Neural progenitor cell (in vitro differentiated cells): ENCODE data around the gene SCP2. TPM values are rescaled to one million over a fixed set of nuclear protein-coding genes. Genes with fewer than 3 reads are reported as not detected.

ENCODE experiments used
- DNase-seq: peaks from one replicate; pipeline ENCODE4 v3.0.0-alpha.2; 2016; ENCODE audit warnings: low spot score
- H2AFZ ChIP-seq: fragments of 200-600 bp; sonication (generic); replicated peaks from 2 replicates; pipeline ENCODE4 v1.6.1; 2016; ENCODE audit warnings: antibody characterized with exemption
- H3F3A ChIP-seq: fragments of 200-600 bp; sonication (generic); 2 replicates; pipeline ENCODE4 v1.6.1; 2016; ENCODE audit warnings: antibody characterized with exemption, low read depth
- H3K27ac ChIP-seq: fragments of 200-600 bp; sonication (generic); 2 replicates; pipeline ENCODE4 v1.5.1; 2016; ENCODE audit warnings: mild to moderate bottlenecking
- H3K27me3 ChIP-seq: fragments of 200-600 bp; sonication (generic); 2 replicates; pipeline ENCODE4 v1.6.1; 2016; ENCODE audit warnings: mild to moderate bottlenecking, moderate library complexity
- H3K36me3 ChIP-seq: fragments of 200-600 bp; sonication (generic); 2 replicates; pipeline ENCODE4 v1.5.1; 2016
- H3K4me1 ChIP-seq: fragments of 200-600 bp; sonication (generic); 2 replicates; pipeline ENCODE4 v1.6.1; 2016; ENCODE audit warnings: mixed run types
- H3K4me2 ChIP-seq: fragments of 200-600 bp; sonication (generic); 2 replicates; pipeline ENCODE4 v1.6.1; 2016
- H3K4me3 ChIP-seq: fragments of 200-600 bp; sonication (generic); 2 replicates; pipeline ENCODE4 v1.5.1; 2016
- H3K79me2 ChIP-seq: fragments of 200-600 bp; sonication (generic); 2 replicates; pipeline ENCODE4 v1.6.1; 2016; ENCODE audit warnings: low read depth
- H3K9ac ChIP-seq: fragments of 200-600 bp; sonication (generic); 2 replicates; pipeline ENCODE4 v1.6.1; 2016
- H3K9me3 ChIP-seq: fragments of 200-600 bp; sonication (generic); 2 replicates; pipeline ENCODE4 v1.5.1; 2016; ENCODE audit warnings: low read depth
- H4K20me1 ChIP-seq: fragments of 200-600 bp; sonication (generic); 2 replicates; pipeline ENCODE4 v1.6.1; 2016; ENCODE audit warnings: low read depth
- H3K27ac Mint-ChIP-seq: 3 replicates; pipeline ENCODE4 v1.8.0; 2021; ENCODE audit warnings: mixed read lengths
- H3K27me3 Mint-ChIP-seq: 2 replicates; pipeline ENCODE4 v1.8.0; 2022; ENCODE audit warnings: low read depth, mild to moderate bottlenecking, inconsistent platforms, moderate library complexity, mixed read lengths; ENCODE audit not compliant: insufficient read depth
- H3K36me3 Mint-ChIP-seq: 3 replicates; pipeline ENCODE4 v1.8.0; 2021; ENCODE audit warnings: mixed read lengths
- H3K4me1 Mint-ChIP-seq: 3 replicates; pipeline ENCODE4 v1.8.0; 2021; ENCODE audit warnings: mixed read lengths
- H3K4me3 Mint-ChIP-seq: 3 replicates; pipeline ENCODE4 v1.8.0; 2021; ENCODE audit warnings: mild to moderate bottlenecking, moderate library complexity, mixed read lengths
- H3K9me3 Mint-ChIP-seq: 3 replicates; pipeline ENCODE4 v1.8.0; 2020; ENCODE audit warnings: mixed read lengths
- EZH2 ChIP-seq: fragments of 200-600 bp; sonication (generic); IDR thresholded peaks from 2 replicates; pipeline ENCODE4 v1.6.1; 2017; ENCODE audit warnings: antibody characterized with exemption, mild to moderate bottlenecking, moderate library complexity
- EZH2phosphoT487 ChIP-seq: fragments of 200-600 bp; sonication (generic); IDR thresholded peaks from 2 replicates; pipeline ENCODE4 v1.6.1; 2017; ENCODE audit warnings: antibody characterized with exemption
- total RNA-seq: library from RNA; depleted of rRNA; stranded (reverse); fragments of >200 nt; gene quantifications from 2 replicates; pipeline ENCODE4 v1.2.3, GENCODE V29; 2015; ENCODE audit warnings: low replicate concordance
- TF ChIP-seq, protein P1 (sequence below): fragments of 200-600 bp; sonication (generic); IDR thresholded peaks from 2 replicates; pipeline ENCODE4 v1.5.1; 2017; ENCODE audit warnings: antibody characterized with exemption, mild to moderate bottlenecking

Gene SCP2
- total RNA-seq, 1 donor from 2014 or later: 101 TPM

DNA sequence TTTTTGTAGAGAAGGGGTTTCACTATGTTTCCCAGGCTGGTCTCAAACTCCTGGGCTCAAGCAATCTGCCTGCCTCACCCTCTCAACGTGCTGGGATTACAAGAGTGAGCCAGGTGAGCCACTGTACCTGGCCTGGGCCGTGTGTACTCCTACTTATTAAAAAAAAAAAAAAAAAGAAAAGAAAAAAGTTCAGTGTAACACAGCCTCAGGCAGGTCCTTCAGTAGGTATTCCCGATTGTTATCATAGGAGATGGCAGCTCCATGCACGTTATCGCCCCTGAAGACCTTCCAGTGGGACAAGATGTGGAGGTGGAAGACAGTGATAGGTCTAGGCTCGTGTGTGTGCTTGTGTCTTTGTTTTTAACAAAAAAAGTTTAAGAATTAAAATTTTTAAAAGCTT lies 8.9 kb upstream of the SCP2 start:
- Mint-ChIP-seq H3K9me3 (peaks cover 16% of the 10 kb centered on the region), H3K36me3 (no peaks in the 10 kb centered on the region), H3K27ac (no peak overlapping the region), H3K4me1 (no peaks in the 10 kb centered on the region), H3K27me3 (peaks cover 24% of the 10 kb centered on the region), H3K4me3 (no peak overlapping the region)
- H3K9ac ChIP-seq: no peak overlapping the region
- no peak for DNase-seq
- H3K27me3 ChIP-seq: peaks cover 38% of the 10 kb centered on the region
- no peak overlapping the region for H3K4me2 ChIP-seq
- H3K79me2 ChIP-seq: no peaks in the 10 kb centered on the region
- TF ChIP-seq, protein P1, sequence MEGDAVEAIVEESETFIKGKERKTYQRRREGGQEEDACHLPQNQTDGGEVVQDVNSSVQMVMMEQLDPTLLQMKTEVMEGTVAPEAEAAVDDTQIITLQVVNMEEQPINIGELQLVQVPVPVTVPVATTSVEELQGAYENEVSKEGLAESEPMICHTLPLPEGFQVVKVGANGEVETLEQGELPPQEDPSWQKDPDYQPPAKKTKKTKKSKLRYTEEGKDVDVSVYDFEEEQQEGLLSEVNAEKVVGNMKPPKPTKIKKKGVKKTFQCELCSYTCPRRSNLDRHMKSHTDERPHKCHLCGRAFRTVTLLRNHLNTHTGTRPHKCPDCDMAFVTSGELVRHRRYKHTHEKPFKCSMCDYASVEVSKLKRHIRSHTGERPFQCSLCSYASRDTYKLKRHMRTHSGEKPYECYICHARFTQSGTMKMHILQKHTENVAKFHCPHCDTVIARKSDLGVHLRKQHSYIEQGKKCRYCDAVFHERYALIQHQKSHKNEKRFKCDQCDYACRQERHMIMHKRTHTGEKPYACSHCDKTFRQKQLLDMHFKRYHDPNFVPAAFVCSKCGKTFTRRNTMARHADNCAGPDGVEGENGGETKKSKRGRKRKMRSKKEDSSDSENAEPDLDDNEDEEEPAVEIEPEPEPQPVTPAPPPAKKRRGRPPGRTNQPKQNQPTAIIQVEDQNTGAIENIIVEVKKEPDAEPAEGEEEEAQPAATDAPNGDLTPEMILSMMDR: no peak
- no peak for TF ChIP-seq EZH2phosphoT487
- TF ChIP-seq EZH2: no peak
- H3K4me3 ChIP-seq: no peak overlapping the region
- no peaks in the 10 kb centered on the region for H3K9me3 ChIP-seq
- H3F3A ChIP-seq: peaks cover 13% of the 10 kb centered on the region
- no peak overlapping the region for H2AFZ ChIP-seq
- H3K27ac ChIP-seq: no peak overlapping the region
- no peaks in the 10 kb centered on the region for H4K20me1 ChIP-seq
- no peaks in the 10 kb centered on the region for H3K36me3 ChIP-seq
- H3K4me1 ChIP-seq: peaks cover 3% of the 10 kb centered on the region

DNA sequence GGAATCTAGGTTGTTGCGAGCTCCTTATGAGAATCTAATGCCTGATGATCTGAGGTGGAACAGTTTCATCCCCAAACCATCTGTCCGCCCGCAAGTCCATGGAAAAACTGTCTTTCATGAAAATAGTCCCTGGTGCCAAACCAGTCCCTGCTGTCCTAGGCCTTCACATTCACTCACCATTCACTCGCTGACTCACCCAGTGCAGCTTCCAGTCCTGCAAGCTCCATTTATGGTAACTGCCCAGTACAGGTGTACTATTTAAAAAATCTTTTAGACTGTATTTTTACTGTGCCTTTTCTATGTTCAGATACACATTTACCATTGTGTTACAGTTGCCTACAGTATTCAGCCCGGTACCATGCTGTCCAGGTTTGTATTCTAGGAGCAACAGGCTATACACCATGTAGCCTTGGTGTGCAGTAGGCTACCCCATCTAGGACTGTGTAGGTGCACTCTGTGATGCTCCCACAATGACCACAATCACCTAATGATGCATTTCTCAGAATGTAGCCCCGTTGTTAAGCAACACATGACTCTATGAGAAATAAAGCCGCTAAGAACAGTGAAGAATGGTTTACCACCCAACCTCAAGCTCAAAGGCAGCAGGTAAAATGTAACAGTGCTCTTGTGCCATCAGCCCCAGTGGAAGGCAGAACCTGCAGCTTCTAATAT lies 7.9 kb upstream of the SCP2 start:
- Histone ChIP-seq H3K27ac (no peak overlapping the region), H3K36me3 (no peaks in the 10 kb centered on the region), H3K4me3 (no peak overlapping the region), H3K27me3 (peaks cover 47% of the 10 kb centered on the region), H4K20me1 (no peaks in the 10 kb centered on the region), H3K9ac (no peak overlapping the region), H3K4me1 (no peaks in the 10 kb centered on the region), H3K9me3 (no peaks in the 10 kb centered on the region), H3K4me2 (no peak overlapping the region), H3F3A (peaks cover 13% of the 10 kb centered on the region), H2AFZ (no peak overlapping the region), H3K79me2 (no peaks in the 10 kb centered on the region)
- no peaks in the 10 kb centered on the region for H3K4me1 Mint-ChIP-seq
- H3K27me3 Mint-ChIP-seq: peaks cover 24% of the 10 kb centered on the region
- H3K36me3 Mint-ChIP-seq: no peaks in the 10 kb centered on the region
- H3K9me3 Mint-ChIP-seq: peaks cover 16% of the 10 kb centered on the region
- H3K4me3 Mint-ChIP-seq: no peak overlapping the region
- H3K27ac Mint-ChIP-seq: no peak overlapping the region
- TF ChIP-seq EZH2 (no peak), EZH2phosphoT487 (no peak)
- TF ChIP-seq, protein P1: no peak
- DNase-seq: no peak

DNA sequence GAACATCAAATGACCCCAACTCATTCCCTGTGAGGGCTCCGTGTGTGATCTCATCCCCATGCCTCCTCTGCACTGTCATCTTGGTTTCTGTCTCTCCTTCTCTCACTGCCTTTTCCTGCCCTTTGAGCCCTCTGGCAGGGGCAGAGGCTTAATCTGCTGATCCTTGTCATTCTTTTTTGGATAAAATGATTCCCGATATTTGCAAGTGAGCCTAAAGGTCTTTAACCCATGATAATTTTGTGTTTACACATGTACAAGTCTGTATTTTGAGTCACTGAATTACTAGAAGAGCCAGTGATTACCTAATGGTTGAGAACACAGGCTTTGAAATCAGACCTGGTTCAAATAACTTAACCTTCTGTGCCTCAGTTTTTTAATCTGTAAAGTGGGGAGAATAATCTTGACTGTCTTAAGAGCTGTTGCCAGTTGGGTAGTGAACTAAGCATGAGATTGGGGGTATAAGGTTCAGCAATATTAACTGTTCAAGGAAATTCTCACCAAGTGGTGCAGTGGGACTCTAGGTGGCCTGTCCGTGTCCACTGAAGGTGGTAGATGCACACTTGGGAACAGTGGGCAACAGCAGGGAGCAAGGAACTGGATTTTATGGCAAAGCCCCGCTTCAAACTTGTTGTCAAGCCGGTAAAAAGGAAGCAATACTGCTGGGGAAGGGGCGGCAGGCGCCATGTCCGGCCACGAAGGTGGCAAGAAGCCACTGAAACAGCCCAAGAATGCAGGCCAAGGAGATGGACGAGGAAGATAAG lies 7.2 kb upstream of the SCP2 start:
- TF ChIP-seq, protein P1: no peak
- TF ChIP-seq EZH2phosphoT487 (no peak), EZH2 (no peak)
- H3K4me3 Mint-ChIP-seq: no peak overlapping the region
- H3K9me3 ChIP-seq: no peaks in the 10 kb centered on the region
- H3K4me2 ChIP-seq: no peak overlapping the region
- no peak for DNase-seq
- H3K9ac ChIP-seq: no peak overlapping the region
- H3K27ac ChIP-seq: no peak overlapping the region
- peaks cover 16% of the 10 kb centered on the region for H3K9me3 Mint-ChIP-seq
- no peaks in the 10 kb centered on the region for H3K4me1 Mint-ChIP-seq
- H3F3A ChIP-seq: peaks cover 13% of the 10 kb centered on the region
- H3K4me3 ChIP-seq: no peak overlapping the region
- H3K27me3 Mint-ChIP-seq: peaks cover 26% of the 10 kb centered on the region
- H4K20me1 ChIP-seq: no peaks in the 10 kb centered on the region
- H3K36me3 ChIP-seq: no peaks in the 10 kb centered on the region
- H3K4me1 ChIP-seq: no peaks in the 10 kb centered on the region
- H3K27me3 ChIP-seq: peaks cover 55% of the 10 kb centered on the region
- no peak overlapping the region for H2AFZ ChIP-seq
- H3K79me2 ChIP-seq: no peaks in the 10 kb centered on the region
- no peak overlapping the region for H3K27ac Mint-ChIP-seq
- H3K36me3 Mint-ChIP-seq: no peaks in the 10 kb centered on the region
